SK-N-SH treated with all-trans-retinoic acid at 6 μM for 48 hours (cell line): ENCODE results near the gene PRKCB.

Source experiments
- ATAC-seq: fragments of 200-7000 bp; cut with Tn5 transposase; 3 replicates; pipeline ENCODE4 v1.9.1; 2020; ENCODE audit warnings: mild to moderate bottlenecking, moderate library complexity
- BACH2 ChIP-seq: fragments of 250-450 bp; sonication (Bioruptor Pico); IDR thresholded peaks from 2 replicates; pipeline ENCODE4 v1.9.0; 2021; ENCODE audit warnings: mild to moderate bottlenecking, borderline replicate concordance
- CSDC2 ChIP-seq: fragments of 250-450 bp; sonication (Bioruptor Pico); IDR thresholded peaks from 2 replicates; pipeline ENCODE4 v1.5.0; 2020; ENCODE audit warnings: mild to moderate bottlenecking, moderate library complexity
- ESRRG ChIP-seq: fragments of 250-450 bp; sonication (Bioruptor Pico); IDR thresholded peaks from 2 replicates; pipeline ENCODE4 v1.6.1; 2021; ENCODE audit warnings: mild to moderate bottlenecking
- GLIS3 ChIP-seq: fragments of 250-450 bp; sonication (Bioruptor Pico); IDR thresholded peaks from 2 replicates; pipeline ENCODE4 v1.5.0; 2020; ENCODE audit warnings: mild to moderate bottlenecking, moderate library complexity
- OSR1 ChIP-seq: fragments of 250-450 bp; sonication (Bioruptor Pico); IDR thresholded peaks from 2 replicates; pipeline ENCODE4 v1.8.0; 2022; ENCODE audit warnings: moderate library complexity, mild to moderate bottlenecking, inconsistent platforms
- PATZ1 ChIP-seq: fragments of 250-450 bp; sonication (Bioruptor Pico); IDR thresholded peaks from 2 replicates; pipeline ENCODE4 v1.8.0; 2020; ENCODE audit warnings: mild to moderate bottlenecking, moderate library complexity, borderline replicate concordance
- POU6F1 ChIP-seq: fragments of 250-450 bp; sonication (Bioruptor Pico); IDR thresholded peaks from 2 replicates; pipeline ENCODE4 v1.8.0; 2021; ENCODE audit warnings: low read depth, mild to moderate bottlenecking, moderate library complexity, borderline replicate concordance
- PPARA ChIP-seq: fragments of 250-450 bp; sonication (Bioruptor Pico); IDR thresholded peaks from 2 replicates; pipeline ENCODE4 v1.5.0; 2020; ENCODE audit warnings: mild to moderate bottlenecking, borderline replicate concordance
- RARB ChIP-seq: fragments of 250-450 bp; sonication (Bioruptor Pico); IDR thresholded peaks from 2 replicates; pipeline ENCODE4 v1.8.0; 2021; ENCODE audit warnings: mild to moderate bottlenecking, moderate library complexity
- SNAI2 ChIP-seq: fragments of 250-450 bp; sonication (Bioruptor Pico); IDR thresholded peaks from 2 replicates; pipeline ENCODE4 v1.5.0; 2020; ENCODE audit warnings: mild to moderate bottlenecking, moderate library complexity
- TCF4 ChIP-seq: fragments of 250-450 bp; sonication (Bioruptor Pico); IDR thresholded peaks from 2 replicates; pipeline ENCODE4 v1.8.0; 2021; ENCODE audit warnings: mild to moderate bottlenecking, moderate library complexity, borderline replicate concordance
- TOX ChIP-seq: fragments of 250-450 bp; sonication (Bioruptor Pico); IDR thresholded peaks from 2 replicates; pipeline ENCODE4 v1.8.0; 2021; ENCODE audit warnings: mild to moderate bottlenecking, moderate library complexity, borderline replicate concordance
- ZC3H10 ChIP-seq: fragments of 250-450 bp; sonication (Bioruptor Pico); IDR thresholded peaks from 2 replicates; pipeline ENCODE4 v1.5.1; 2021; ENCODE audit warnings: mild to moderate bottlenecking, moderate library complexity
- ZFP3 ChIP-seq: fragments of 250-450 bp; sonication (Bioruptor Pico); IDR thresholded peaks from 2 replicates; pipeline ENCODE4 v1.5.0; 2020; ENCODE audit warnings: mild to moderate bottlenecking, moderate library complexity
- ZFP30 ChIP-seq: fragments of 450-650 bp; formaldehyde crosslinking; IDR thresholded peaks from 2 replicates; pipeline ENCODE4 v1.5.0; 2022; ENCODE audit warnings: mild to moderate bottlenecking, moderate library complexity
- ZNF565 ChIP-seq: fragments of 450-650 bp; formaldehyde crosslinking; conservative IDR thresholded peaks from 2 replicates; pipeline ENCODE4 v1.5.0; 2020; ENCODE audit warnings: low read depth, mild to moderate bottlenecking, moderate library complexity
- ZNF70 ChIP-seq: fragments of 450-650 bp; formaldehyde crosslinking; IDR thresholded peaks from 2 replicates; pipeline ENCODE4 v1.5.0; 2020; ENCODE audit warnings: mild to moderate bottlenecking, moderate library complexity
- ZNF8 ChIP-seq: fragments of 450-650 bp; formaldehyde crosslinking; IDR thresholded peaks from 2 replicates; pipeline ENCODE4 v1.5.0; 2020; ENCODE audit warnings: mild to moderate bottlenecking, moderate library complexity
- TF ChIP-seq, protein P1 (sequence below): fragments of 250-450 bp; sonication (Bioruptor Pico); IDR thresholded peaks from 2 replicates; pipeline ENCODE4 v1.5.1; 2021; ENCODE audit warnings: mild to moderate bottlenecking, moderate library complexity
- TF ChIP-seq, protein P2 (sequence below): fragments of 250-450 bp; sonication (Bioruptor Pico); IDR thresholded peaks from 2 replicates; pipeline ENCODE4 v1.5.1; 2020; ENCODE audit warnings: low read depth, mild to moderate bottlenecking, moderate library complexity
- TF ChIP-seq, protein P3 (sequence below): fragments of 250-450 bp; sonication (Bioruptor Pico); IDR thresholded peaks from 2 replicates; pipeline ENCODE4 v1.5.0; 2020; ENCODE audit warnings: mild to moderate bottlenecking, moderate library complexity

PRKCB gene

GRCh38 chr16:24198807-24199533 lies 363.2 kb downstream of the PRKCB start:
- no peak for TF ChIP-seq ZNF8
- TF ChIP-seq, protein P1, sequence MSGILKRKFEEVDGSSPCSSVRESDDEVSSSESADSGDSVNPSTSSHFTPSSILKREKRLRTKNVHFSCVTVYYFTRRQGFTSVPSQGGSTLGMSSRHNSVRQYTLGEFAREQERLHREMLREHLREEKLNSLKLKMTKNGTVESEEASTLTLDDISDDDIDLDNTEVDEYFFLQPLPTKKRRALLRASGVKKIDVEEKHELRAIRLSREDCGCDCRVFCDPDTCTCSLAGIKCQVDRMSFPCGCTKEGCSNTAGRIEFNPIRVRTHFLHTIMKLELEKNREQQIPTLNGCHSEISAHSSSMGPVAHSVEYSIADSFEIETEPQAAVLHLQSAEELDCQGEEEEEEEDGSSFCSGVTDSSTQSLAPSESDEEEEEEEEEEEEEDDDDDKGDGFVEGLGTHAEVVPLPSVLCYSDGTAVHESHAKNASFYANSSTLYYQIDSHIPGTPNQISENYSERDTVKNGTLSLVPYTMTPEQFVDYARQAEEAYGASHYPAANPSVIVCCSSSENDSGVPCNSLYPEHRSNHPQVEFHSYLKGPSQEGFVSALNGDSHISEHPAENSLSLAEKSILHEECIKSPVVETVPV (CRISPR knock-in tag), result no peak
- TF ChIP-seq POU6F1, result no peak
- no peak for TF ChIP-seq ZC3H10
- TF ChIP-seq SNAI2, result no peak
- TF ChIP-seq BACH2 (CRISPR knock-in tag), result no peak
- no peak for TF ChIP-seq ZNF70 (CRISPR knock-in tag)
- no peak for TF ChIP-seq TOX (CRISPR knock-in tag)
- no peak for TF ChIP-seq ESRRG (CRISPR knock-in tag)
- no peak for TF ChIP-seq CSDC2 (CRISPR knock-in tag)
- TF ChIP-seq PATZ1, result no peak
- no peak for TF ChIP-seq OSR1 (CRISPR knock-in tag)
- ATAC-seq, result no peak

- no peak for ATAC-seq
- TF ChIP-seq, protein P2, sequence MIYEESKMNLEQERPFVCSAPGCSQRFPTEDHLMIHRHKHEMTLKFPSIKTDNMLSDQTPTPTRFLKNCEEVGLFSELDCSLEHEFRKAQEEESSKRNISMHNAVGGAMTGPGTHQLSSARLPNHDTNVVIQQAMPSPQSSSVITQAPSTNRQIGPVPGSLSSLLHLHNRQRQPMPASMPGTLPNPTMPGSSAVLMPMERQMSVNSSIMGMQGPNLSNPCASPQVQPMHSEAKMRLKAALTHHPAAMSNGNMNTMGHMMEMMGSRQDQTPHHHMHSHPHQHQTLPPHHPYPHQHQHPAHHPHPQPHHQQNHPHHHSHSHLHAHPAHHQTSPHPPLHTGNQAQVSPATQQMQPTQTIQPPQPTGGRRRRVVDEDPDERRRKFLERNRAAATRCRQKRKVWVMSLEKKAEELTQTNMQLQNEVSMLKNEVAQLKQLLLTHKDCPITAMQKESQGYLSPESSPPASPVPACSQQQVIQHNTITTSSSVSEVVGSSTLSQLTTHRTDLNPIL, result no peak
- TF ChIP-seq POU6F1, result no peak
- TF ChIP-seq, protein P3, sequence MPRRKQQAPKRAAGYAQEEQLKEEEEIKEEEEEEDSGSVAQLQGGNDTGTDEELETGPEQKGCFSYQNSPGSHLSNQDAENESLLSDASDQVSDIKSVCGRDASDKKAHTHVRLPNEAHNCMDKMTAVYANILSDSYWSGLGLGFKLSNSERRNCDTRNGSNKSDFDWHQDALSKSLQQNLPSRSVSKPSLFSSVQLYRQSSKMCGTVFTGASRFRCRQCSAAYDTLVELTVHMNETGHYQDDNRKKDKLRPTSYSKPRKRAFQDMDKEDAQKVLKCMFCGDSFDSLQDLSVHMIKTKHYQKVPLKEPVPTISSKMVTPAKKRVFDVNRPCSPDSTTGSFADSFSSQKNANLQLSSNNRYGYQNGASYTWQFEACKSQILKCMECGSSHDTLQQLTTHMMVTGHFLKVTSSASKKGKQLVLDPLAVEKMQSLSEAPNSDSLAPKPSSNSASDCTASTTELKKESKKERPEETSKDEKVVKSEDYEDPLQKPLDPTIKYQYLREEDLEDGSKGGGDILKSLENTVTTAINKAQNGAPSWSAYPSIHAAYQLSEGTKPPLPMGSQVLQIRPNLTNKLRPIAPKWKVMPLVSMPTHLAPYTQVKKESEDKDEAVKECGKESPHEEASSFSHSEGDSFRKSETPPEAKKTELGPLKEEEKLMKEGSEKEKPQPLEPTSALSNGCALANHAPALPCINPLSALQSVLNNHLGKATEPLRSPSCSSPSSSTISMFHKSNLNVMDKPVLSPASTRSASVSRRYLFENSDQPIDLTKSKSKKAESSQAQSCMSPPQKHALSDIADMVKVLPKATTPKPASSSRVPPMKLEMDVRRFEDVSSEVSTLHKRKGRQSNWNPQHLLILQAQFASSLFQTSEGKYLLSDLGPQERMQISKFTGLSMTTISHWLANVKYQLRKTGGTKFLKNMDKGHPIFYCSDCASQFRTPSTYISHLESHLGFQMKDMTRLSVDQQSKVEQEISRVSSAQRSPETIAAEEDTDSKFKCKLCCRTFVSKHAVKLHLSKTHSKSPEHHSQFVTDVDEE, result no peak
- TF ChIP-seq ZFP3, result no peak
- no peak for TF ChIP-seq ESRRG (CRISPR knock-in tag)
- no peak for TF ChIP-seq OSR1 (CRISPR knock-in tag)
- TF ChIP-seq, protein P1 (CRISPR knock-in tag), result no peak
- no peak for TF ChIP-seq TCF4
- TF ChIP-seq ZFP30 (CRISPR knock-in tag), result no peak
- no peak for TF ChIP-seq TOX (CRISPR knock-in tag)
- TF ChIP-seq ZNF8, result no peak
- no peak for TF ChIP-seq ZNF565 (CRISPR knock-in tag)
- no peak for TF ChIP-seq BACH2 (CRISPR knock-in tag)
- TF ChIP-seq PPARA (CRISPR knock-in tag), result no peak
- no peak for TF ChIP-seq CSDC2 (CRISPR knock-in tag)
- no peak for TF ChIP-seq ZC3H10
- TF ChIP-seq PATZ1, result no peak
- TF ChIP-seq SNAI2, result no peak
- TF ChIP-seq RARB (CRISPR knock-in tag), result no peak
- no peak for TF ChIP-seq GLIS3 (CRISPR knock-in tag)
- TF ChIP-seq, all 23 proteins: peak for 0
Observed at GRCh38 chr16:24203675-24204074, 367.9 kb downstream of the PRKCB start.
